ENCODE data around the gene MAN1A1.

DNA sequence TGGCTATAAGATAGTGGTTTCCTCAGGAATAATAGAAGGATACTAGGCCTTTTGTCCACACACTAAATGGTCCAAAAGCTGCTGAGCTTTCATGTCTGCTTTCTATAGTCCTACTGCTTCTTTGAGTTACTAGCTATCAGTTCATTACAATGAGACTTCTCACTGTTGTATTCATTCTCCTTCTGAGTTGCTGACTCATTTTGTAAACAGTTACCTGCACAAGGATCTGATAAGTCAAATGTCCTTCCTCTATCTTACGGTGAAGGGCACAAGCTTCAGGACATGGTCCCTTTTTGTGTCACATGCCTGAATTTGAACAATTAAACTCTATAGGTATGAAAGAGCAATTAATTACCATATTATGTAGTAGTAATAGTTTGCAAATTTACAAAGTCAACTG, 90.5 kb downstream of the MAN1A1 start:
- TF ChIP-seq, protein P1, sequence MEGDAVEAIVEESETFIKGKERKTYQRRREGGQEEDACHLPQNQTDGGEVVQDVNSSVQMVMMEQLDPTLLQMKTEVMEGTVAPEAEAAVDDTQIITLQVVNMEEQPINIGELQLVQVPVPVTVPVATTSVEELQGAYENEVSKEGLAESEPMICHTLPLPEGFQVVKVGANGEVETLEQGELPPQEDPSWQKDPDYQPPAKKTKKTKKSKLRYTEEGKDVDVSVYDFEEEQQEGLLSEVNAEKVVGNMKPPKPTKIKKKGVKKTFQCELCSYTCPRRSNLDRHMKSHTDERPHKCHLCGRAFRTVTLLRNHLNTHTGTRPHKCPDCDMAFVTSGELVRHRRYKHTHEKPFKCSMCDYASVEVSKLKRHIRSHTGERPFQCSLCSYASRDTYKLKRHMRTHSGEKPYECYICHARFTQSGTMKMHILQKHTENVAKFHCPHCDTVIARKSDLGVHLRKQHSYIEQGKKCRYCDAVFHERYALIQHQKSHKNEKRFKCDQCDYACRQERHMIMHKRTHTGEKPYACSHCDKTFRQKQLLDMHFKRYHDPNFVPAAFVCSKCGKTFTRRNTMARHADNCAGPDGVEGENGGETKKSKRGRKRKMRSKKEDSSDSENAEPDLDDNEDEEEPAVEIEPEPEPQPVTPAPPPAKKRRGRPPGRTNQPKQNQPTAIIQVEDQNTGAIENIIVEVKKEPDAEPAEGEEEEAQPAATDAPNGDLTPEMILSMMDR (IDR thresholded peaks at IDR 0.05) = no peak
- TF ChIP-seq POLR2A (IDR thresholded peaks at IDR 0.05) = no peak
